GM19328 (cell line): ENCODE data around the gene NUP210.
"Not testable (repeated sequence)": the region's sequence is repeated elsewhere in the genome, so short reads cannot be mapped to it uniquely, and the experiment has no call there.

ENCODE experiments used
- ATAC-seq: cut with Tn5 transposase; IDR thresholded peaks from one replicate; pipeline ENCODE4 v1.9.1; 2021; ENCODE audit warnings: mild to moderate bottlenecking, moderate library complexity; ENCODE audit not compliant: unreplicated experiment

NUP210 gene

DNA sequence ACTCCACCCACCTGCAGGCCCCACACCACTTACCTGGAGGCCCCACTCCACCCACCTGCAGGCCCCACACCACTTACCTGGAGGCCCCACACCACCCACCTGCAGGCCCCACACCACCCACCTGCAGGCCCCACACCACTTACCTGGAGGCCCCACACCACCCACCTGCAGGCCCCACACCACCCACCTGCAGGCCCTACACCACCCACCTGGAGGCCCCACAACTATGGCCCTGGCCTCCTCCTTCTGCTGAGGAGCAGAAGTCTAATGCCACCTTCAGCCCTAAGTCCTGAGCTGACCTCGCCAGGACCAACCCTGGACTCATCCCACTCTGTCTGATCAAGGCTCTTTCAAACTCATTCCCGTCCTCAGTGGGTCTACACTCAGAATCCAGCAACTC is 42.4 kb downstream of the NUP210 start:
- ATAC-seq, result not testable (repeated sequence)

DNA sequence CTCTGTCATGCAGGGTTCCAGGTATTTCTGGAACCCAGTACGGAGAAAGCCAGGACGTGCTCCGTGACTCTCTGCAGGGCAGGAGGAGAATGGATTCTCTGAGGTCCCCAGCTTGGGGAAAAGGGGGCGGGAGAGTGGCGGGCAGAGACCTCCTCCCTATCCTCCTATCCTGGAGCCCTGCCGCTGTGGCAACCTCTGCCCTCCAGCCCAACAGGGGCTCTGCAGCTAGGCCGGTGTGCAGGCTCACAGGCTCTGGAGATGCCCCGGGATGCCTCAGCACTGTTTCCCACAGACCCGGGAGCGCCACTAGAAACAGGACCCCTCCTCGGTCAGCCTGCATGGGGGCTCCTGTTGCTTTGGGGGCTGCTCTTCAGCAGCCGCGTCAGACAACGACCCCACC is 43.1 kb downstream of the NUP210 start:
- no peak for ATAC-seq

DNA sequence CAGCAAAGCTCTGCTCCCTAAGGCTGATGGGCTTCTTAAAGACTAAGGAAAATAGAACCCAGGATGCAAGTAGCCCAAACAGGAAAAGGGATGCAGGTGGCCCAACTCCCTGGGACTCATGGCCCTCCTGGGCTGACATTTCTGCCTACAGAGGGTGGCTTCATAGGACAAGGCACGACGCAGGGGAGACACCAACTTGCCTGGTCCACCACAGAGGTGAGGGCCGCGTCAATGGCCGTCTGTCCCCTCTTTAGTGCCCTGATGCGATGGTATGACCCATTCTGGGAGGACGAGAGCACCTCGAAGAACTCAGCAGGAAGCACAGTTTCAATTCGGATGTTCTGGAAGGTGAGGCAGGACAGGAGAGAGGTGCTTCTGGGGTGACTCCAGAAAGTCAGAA is 44.0 kb downstream of the NUP210 start:
- ATAC-seq, result no peak

DNA sequence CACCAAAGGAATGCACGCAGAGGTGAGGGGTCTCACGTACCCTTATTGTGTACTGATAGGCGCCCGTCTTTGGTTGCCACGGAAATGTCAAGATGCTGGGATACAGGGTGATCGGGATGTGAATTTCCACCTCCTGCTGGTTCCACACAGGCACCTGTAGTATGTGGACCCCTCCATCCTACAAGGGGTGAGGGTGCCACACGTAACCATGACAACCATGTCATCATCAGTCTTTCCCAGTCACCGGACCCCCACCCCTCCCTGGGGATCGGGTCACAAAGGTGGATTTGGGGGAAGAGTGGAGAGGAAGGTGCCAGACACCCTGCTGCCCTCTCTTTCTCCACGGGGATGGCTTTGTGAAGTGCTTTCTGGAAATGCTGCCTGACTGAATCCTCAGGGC is 44.7 kb downstream of the NUP210 start:
- no peak for ATAC-seq

- ATAC-seq, result no peak
Measured at GRCh38 chr3:13373975-13374586, 46.0 kb downstream of the NUP210 start.

DNA sequence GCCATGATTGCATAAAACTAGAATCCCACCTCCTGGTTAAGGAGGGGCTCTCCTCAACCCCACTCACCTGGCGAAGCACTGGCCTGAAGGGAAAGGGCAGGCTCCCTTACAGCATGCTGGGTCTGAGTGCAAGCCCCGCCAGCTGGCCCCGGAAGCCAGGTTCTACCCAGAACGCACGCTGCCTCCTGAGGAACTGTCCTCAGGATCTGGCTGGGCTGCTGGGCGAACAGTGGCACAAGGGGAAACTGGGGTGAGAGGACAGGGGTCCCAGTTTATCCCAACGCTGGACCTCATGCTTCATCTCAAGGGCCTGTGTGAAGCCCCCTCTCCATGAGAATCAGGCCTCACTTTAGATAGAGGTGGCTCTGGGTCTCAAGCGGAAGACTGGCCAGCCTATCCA is 47.5 kb downstream of the NUP210 start:
- no peak for ATAC-seq

- ATAC-seq, result no peak
Measured at GRCh38 chr3:13372126-13372525, 48.0 kb downstream of the NUP210 start.

DNA sequence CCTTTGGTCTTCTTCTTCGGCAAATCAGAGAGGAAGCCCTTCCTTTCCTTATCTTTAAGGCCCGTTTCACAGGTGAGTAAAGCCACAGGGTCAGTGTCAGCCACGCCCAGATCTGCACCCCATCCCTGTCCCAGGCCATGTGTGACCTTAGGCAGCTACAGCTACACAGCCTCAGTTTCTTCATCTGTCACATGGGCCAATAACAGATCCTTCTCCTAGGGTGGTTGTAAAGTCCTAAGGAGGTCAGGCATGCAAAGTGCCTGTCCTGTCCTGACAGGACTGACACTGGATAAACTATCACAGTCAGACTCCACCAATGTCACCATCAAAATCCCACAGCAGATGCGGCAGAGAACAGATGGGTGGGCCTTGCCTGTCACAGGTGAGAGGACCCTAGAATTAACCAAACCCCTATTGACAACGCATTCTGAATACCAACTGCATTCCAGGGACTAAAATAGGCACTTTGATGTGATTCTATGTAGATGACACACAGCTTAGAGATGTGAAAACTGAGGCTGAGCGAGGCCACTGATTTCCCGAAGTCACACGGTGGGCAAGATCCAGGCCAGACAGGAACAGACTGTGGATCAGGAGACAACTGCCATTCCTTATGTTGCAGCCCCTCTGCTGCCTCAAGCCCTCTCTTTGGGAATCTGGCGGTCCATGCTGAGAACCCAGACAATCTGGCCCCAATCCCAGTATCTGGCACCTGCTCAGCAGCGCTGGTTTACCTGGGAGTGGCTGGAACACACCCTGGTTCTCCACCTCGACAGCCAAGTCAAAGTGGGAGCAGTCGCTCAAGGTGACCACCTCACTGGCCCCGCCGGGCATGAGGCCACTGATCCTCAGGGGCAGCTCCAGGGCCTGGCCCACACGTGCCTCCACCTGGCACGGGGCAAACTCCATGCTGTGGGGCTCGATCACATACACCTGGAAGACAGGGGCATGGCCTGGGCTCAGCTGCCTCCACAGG is 48.7 kb downstream of the NUP210 start:
- no peak for ATAC-seq

GRCh38 chr3:13370609-13371008 is 49.5 kb downstream of the NUP210 start:
- ATAC-seq, result no peak

- no peak for ATAC-seq
Measured at GRCh38 chr3:13370055-13370454, 50.1 kb downstream of the NUP210 start.

GRCh38 chr3:13368834-13369233 is 51.3 kb downstream of the NUP210 start:
- ATAC-seq, result no peak

GRCh38 chr3:13367728-13368127 is 52.4 kb downstream of the NUP210 start:
- ATAC-seq, result no peak

DNA sequence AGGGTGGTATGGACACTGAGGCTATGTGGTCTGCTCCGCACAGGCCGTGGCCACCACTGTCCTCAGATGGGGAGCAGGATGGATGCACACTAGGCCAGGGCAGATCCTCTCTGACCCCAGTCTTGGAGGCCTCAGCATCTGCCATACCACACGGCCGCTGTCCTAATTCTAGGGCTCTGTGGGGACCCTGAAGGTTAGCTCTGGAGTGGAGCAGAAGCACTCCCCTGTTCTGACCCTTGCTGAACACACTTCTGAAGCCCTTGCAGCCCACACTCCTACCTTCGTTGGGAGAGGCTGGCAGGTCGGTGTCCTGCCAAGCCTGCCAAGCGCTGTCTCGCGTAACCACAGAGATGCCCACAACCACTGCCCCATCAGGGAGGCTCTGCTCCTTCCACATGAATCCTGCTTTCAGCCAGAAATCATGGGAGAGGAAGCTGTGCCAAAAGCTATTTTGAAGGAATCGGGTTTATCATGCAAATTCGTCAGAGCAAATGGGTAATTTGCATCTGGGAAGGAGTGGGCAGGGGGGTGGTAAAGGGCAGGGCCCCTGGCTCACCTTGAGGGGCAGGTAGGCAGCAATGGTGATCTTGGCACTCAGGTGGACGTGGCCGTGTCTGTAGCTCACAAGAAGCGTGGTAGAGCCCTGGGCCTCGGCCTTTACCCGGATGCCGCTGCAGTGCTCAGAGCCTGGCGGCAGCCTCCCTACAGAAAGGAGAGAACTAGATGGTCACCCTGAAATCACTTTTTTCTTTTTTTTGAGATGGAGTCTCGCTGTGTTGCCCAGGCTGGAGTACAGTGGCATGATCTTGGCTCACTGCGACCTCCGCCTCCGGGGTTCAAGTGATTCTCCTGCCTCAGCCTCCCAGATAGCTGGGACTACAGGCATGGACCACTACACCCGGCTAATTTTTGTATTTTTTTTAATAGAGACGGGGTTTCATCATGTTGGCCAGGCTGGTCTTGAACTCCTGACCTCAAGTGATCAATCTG is 54.4 kb downstream of the NUP210 start:
- ATAC-seq, result no peak

DNA sequence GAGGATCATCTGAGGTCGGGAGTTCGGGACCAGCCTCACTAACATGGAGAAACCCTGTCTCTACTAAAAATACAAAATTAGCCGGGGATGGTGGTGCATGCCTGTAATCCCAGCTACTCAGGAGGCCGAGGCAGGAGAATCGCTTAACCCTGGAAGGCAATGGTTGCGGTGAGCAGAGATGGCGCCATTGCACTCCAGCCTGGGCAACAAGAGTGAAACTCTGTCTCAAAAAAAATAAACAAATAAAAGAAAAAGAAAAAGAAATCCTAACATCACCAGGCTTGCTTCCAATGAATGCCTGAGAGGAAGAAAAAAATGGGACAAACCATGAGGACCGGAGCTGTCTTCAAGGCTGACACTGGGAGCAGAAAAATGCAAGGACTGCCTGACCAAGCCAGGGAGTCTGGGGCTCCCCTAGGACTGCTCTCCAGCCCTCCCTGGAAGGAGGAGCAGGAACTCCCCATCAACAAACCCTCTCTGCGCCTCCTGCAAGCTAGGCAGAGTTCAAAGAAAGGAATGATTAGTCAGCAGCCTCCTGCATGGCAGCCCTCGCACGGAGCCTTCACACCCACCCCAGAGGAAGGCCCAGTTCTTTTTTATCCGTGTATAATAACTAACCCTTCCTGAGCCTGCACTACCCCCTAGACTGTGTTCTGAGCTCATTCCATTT is 55.4 kb downstream of the NUP210 start:
- no peak for ATAC-seq

DNA sequence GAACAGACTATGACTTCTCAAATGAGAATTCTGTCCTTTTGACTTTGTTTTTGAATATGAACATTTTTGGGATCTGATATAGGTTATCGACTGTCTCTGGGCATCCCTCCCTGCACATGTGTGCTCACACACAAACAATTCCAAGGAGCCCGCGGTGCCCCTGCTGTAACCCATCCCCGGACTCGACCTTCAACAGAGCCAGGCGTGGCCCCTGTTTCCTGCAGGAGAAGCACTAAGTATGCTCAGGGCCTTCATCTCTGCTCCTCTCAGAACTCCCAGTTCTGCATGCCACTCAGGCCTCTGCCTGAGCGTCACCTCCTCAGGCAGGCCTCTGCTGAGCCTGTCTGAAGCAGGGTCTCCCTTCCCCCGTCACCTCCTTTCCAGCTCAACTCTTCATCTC is 57.6 kb downstream of the NUP210 start:
- no peak for ATAC-seq

GRCh38 chr3:13359916-13360315 is 60.2 kb downstream of the NUP210 start:
- no peak for ATAC-seq

- ATAC-seq, result no peak
Measured at GRCh38 chr3:13358643-13359042, 61.5 kb downstream of the NUP210 start.

DNA sequence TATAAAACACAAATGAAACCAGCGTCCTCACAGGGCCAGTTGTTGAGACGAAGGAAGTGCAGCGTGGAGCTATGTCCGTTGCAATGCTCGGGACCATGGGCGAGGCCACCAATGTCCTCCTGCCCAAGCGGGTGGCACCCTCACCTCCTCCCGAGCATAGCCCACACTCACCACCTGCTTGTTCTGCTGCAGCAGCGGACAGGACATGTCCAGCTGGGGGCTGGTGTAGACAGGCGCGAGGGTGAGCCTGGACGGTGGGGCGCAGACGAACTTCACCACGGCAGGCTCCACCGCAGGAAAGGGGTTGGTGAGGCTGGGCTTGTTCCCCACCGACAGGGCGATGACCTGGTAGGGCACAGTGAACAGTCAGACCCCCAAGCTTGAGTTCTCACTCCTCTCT is 62.1 kb downstream of the NUP210 start:
- no peak for ATAC-seq

DNA sequence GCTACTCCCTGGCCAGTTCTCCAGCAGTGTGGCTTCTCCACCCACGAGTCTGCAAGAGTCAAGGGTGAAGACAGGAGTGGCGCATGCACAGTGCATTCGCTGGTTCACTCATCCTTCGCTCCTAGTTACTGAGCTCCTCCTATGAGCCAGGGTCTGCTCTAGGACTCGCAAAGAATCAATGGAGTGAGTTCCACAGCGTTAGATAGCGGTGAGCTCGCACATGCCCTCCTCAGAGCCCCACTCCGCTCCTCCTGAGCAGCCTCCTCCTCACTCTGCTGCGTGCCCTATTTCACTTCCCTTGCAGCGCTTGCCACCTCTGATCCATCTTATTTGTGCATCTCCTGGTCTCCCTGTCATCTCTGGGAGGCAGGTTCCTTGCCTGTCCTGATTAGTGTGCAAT is 63.0 kb downstream of the NUP210 start:
- ATAC-seq, result no peak

GRCh38 chr3:13353936-13354542 is 66.1 kb downstream of the NUP210 start:
- ATAC-seq, result no peak
